GM19023 (cell line): ENCODE measurements around the gene CDC42BPB.

Experiments
- ATAC-seq: cut with Tn5 transposase; IDR thresholded peaks from one replicate; pipeline ENCODE4 v1.9.1; 2021; ENCODE audit warnings: mild to moderate bottlenecking, moderate library complexity; ENCODE audit not compliant: unreplicated experiment

The CDC42BPB gene

GRCh38 chr14:102948698-102949061 lies 108.7 kb downstream of the CDC42BPB start:
- ATAC-seq, result no peak

- no peak for ATAC-seq
Observed at GRCh38 chr14:102947321-102948103, 109.8 kb downstream of the CDC42BPB start.

- ATAC-seq, result no peak
Observed at GRCh38 chr14:102945346-102946130, 111.8 kb downstream of the CDC42BPB start.

- no peak for ATAC-seq
Observed at GRCh38 chr14:102944448-102945330, 112.7 kb downstream of the CDC42BPB start.

- ATAC-seq, result no peak
Observed at GRCh38 chr14:102943979-102944378, 113.4 kb downstream of the CDC42BPB start.

GRCh38 chr14:102943454-102943853 lies 113.9 kb downstream of the CDC42BPB start:
- no peak for ATAC-seq

- ATAC-seq, result no peak
Observed at GRCh38 chr14:102942069-102942468, 115.3 kb downstream of the CDC42BPB start.

GRCh38 chr14:102941419-102942011 lies 115.8 kb downstream of the CDC42BPB start:
- no peak for ATAC-seq

GRCh38 chr14:102940729-102941362 lies 116.5 kb downstream of the CDC42BPB start:
- no peak for ATAC-seq

GRCh38 chr14:102939820-102940561 lies 117.4 kb downstream of the CDC42BPB start:
- ATAC-seq, result no peak

- ATAC-seq, result no peak
Observed at GRCh38 chr14:102939329-102939728, 118.0 kb downstream of the CDC42BPB start.

- ATAC-seq, result no peak
Observed at GRCh38 chr14:102938191-102938590, 119.2 kb downstream of the CDC42BPB start.

GRCh38 chr14:102937331-102938175 lies 119.8 kb downstream of the CDC42BPB start:
- ATAC-seq, result no peak

- no peak for ATAC-seq
Observed at GRCh38 chr14:102935756-102936155, 121.6 kb downstream of the CDC42BPB start.

- ATAC-seq, result no peak
Observed at GRCh38 chr14:102933618-102934231, 123.6 kb downstream of the CDC42BPB start.

GRCh38 chr14:102932484-102933248 lies 124.7 kb downstream of the CDC42BPB start:
- ATAC-seq, result no peak

GRCh38 chr14:102931580-102932285 lies 125.6 kb downstream of the CDC42BPB start:
- ATAC-seq, result no peak
